ENCODE data around the gene GNAZ. TPM values are rescaled to one million over a fixed set of nuclear protein-coding genes. Genes with fewer than 3 reads are reported as not detected.
A peak's percentile ranks its signal among the peaks of the same experiment; 100 is the strongest.

The GNAZ gene
- total RNA-seq, 2 donors from 2014 or later: 0.37 to 2.0 TPM

DNA sequence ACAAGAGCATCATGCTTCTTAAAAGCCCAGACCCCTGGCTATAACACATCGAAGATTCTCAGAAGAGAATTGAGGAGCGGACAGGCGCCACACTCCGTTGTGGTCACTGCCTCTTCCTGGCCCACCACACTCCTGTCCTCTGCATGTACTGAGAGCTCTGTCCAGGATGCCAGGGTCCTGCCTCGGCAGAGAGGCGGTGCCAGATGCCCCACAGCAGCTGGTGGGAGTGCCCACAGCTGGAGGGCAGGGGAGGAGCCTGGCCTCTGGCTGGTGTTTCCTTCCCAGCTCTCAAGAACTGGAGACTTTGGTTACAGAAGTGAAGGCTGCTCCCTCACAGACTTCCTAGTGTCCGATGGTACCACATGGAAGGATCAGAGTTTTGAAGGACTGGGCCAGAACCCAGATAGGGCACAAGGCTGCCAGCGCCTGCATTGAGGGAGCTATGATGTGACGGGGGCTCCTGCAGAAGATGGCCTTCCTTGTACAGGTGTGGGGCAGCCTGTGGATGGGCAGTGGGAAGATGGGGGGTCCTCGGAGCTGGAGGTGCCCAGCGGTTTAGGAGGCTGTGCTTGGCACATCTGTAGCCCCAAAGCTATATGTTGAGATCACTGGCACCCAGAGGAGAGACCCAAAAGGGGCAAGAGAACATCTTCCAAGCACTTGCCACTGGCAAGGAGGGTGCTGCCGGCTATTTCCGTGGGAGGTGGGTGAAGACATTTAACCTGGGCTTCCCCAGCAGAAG is 52.1 kb downstream of the GNAZ start:
- H3K27ac Mint-ChIP-seq: no peak overlapping the region
- no peak for ATAC-seq (replicated peaks)
- peaks cover 8% of the 10 kb centered on the region for H3K4me1 Mint-ChIP-seq
- H3K9me3 Mint-ChIP-seq: peaks cover 6% of the 10 kb centered on the region
- no peaks in the 10 kb centered on the region for H3K36me3 Mint-ChIP-seq (ENCODE audit: low read depth)
- H3K4me3 Mint-ChIP-seq: no peak overlapping the region
- H3K27me3 Mint-ChIP-seq: no peaks in the 10 kb centered on the region

DNA sequence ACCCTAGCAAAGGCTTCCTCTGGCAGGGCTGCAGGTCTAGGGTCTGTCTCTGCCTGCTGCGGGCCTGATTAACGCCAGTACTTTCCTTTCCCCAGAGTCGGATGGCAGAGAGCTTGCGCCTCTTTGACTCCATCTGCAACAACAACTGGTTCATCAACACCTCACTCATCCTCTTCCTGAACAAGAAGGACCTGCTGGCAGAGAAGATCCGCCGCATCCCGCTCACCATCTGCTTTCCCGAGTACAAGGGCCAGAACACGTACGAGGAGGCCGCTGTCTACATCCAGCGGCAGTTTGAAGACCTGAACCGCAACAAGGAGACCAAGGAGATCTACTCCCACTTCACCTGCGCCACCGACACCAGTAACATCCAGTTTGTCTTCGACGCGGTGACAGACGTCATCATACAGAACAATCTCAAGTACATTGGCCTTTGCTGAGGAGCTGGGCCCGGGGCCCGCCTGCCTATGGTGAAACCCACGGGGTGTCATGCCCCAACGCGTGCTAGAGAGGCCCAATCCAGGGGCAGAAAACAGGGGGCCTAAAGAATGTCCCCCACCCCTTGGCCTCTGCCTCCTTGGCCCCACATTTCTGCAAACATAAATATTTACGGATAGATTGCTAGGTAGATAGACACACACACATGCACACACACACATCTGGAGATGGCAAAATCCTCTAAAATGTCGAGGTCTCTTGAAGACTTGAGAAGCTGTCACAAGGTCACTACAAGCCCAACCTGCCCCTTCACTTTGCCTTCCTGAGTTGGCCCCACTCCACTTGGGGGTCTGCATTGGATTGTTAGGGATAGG is 52.9 kb downstream of the GNAZ start:
- H3K4me1 Mint-ChIP-seq: peaks cover 8% of the 10 kb centered on the region
- peaks cover 6% of the 10 kb centered on the region for H3K9me3 Mint-ChIP-seq
- no peaks in the 10 kb centered on the region for H3K36me3 Mint-ChIP-seq (ENCODE audit: low read depth)
- H3K27ac Mint-ChIP-seq: no peak overlapping the region
- H3K27me3 Mint-ChIP-seq: no peaks in the 10 kb centered on the region
- ATAC-seq (replicated peaks): no peak
- no peak overlapping the region for H3K4me3 Mint-ChIP-seq

DNA sequence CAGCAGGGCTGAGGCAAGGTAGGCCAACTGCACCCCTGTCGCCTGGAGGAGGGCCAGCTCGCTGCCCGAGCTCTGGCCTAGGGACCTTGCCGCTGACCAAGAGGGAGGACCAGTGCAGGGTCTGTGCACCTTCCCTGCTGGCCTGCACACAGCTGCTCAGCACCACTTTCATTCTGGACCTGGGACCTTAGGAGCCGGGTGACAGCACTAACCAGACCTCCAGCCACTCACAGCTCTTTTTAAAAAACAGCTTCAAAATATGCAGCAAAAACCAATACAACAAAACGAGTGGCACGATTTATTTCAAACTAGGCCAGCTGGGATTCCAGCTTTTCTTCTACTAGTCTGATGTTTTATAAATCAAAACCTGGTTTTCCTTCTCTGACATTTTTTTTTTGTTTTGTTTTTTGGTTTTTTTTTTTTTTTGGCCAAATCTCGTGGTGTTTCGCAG is 53.5 kb downstream of the GNAZ start:
- Mint-ChIP-seq H3K9me3 (peaks cover 6% of the 10 kb centered on the region), H3K27me3 (no peaks in the 10 kb centered on the region), H3K36me3 (ENCODE audit: low read depth) (no peaks in the 10 kb centered on the region), H3K4me3 (no peak overlapping the region), H3K27ac (no peak overlapping the region), H3K4me1 (peaks cover 8% of the 10 kb centered on the region)
- ATAC-seq (replicated peaks): no peak

DNA sequence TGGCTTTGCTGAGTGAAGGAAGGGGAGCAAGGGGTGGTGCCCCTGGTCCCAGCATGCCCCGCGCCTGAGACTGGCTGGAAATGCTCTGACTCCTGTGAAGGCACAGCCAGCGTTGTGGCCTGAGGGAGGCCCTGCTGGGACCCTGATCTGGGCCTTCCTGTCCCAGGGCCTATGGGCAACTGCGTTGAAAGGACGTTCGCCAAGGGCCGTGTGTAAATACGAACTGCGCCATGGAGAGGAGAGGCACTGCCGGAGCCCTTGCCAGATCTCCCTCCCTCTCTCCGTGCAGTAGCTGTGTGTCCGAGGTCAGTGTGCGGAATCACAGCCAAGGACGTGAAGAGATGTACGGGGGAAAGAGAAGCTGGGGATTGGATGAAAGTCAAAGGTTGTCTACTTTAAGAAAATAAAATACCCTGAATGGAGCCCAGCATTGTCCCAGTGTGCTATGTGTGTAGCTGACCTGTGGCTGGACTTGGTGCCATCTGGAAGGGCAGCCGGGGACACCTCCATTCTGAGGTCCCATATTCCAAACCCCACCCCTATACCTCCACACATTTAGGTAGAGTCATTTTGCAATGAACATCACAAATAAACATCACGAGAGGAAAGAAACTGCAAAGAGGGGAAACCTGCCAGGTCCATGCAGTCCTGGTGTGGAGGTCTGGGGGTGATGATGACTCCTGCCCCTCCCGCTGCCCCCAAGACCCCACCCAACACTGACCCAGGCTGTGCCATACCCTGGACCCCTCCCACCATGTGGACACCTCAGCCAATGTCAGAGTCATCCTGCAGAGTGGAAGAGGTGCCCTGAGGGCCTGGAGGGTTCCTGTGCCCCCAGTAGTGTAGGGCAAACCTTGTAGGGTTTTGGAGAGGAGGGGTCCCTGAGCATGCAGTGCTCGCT is 54.5 kb downstream of the GNAZ start:
- no peak for ATAC-seq (replicated peaks)
- H3K9me3 Mint-ChIP-seq: no peaks in the 10 kb centered on the region
- H3K27ac Mint-ChIP-seq: no peak overlapping the region
- no peaks in the 10 kb centered on the region for H3K27me3 Mint-ChIP-seq
- H3K4me3 Mint-ChIP-seq: no peak overlapping the region
- H3K36me3 Mint-ChIP-seq (ENCODE audit: low read depth): no peaks in the 10 kb centered on the region
- H3K4me1 Mint-ChIP-seq: peaks cover under 1% of the 10 kb centered on the region

DNA sequence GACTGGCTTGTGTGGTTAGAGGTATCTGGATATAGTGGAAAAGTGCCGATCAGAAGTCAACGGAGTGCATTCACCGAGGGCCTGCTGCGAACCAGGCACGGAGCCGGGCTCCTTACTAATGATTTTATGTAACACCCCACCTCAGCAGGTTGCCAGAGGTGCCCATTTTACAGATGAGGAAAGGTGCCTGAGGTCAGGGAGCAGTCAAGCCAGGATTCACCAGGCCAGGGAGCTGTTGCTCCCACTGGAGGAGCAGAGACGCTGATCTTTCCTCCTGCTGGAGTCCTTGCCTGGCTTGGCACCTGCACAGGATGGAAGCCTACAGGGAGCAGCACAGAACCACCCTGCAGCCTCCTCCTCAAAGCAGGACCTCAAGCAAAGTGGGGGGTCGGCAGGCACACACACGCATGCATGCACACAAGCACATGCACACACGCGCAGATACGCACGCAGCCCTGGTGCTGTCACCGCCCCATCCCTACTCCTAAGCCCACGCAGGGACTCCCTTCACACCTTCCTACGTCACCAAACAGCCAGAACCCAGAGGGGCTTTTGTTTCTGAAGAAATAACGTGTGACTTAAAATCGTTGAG is 55.3 kb downstream of the GNAZ start:
- Mint-ChIP-seq H3K4me3 (no peak overlapping the region), H3K36me3 (ENCODE audit: low read depth) (no peaks in the 10 kb centered on the region), H3K27me3 (no peaks in the 10 kb centered on the region), H3K9me3 (no peaks in the 10 kb centered on the region), H3K4me1 (no peaks in the 10 kb centered on the region), H3K27ac (no peak overlapping the region)
- no peak for ATAC-seq (replicated peaks)

DNA sequence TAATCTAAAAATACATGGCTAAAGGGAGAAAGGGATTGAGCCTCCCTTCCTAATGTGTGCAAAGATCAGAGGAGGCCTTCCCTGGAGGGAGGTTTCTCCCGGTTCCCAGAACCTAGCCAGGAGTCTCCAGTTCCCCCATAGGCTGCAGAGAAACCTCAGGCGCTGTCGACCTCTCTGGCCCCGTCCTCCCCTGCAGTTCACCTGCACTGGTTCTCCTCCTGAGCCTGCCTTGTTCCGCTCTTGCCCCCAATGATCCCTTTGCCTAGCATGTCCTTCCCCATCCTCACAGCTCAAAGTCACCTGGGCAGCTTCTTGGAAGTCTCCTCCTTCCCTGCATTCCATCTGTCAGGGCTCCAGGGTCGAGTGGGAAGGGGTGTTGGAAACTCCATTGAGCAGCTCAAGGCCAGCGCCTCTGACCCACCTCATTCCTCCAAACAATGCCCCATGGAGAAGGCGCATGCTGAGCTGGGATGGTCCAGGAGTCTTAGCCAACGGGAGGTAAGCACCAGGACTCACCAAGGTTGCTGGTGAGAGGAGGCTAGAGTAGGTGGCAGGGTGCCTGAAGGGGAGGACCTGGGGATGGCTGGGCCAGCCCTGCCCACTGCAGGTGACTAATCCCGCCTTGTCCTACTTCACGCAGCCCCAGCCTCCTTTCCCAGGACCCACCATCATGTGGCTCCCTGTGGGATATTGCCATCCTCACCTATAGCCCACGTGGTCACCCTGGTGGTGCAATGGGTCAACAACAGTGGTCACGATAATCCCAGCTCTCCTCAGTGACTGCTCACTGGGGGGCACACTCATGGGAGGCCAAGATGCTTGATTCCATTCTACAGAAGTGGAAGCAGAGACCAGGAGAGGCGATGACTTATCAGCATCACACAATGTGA is 56.1 kb downstream of the GNAZ start:
- Mint-ChIP-seq H3K9me3 (no peaks in the 10 kb centered on the region), H3K4me1 (no peaks in the 10 kb centered on the region), H3K27me3 (no peaks in the 10 kb centered on the region), H3K27ac (no peak overlapping the region), H3K4me3 (no peak overlapping the region), H3K36me3 (ENCODE audit: low read depth) (no peaks in the 10 kb centered on the region)
- no peak for ATAC-seq (replicated peaks)

DNA sequence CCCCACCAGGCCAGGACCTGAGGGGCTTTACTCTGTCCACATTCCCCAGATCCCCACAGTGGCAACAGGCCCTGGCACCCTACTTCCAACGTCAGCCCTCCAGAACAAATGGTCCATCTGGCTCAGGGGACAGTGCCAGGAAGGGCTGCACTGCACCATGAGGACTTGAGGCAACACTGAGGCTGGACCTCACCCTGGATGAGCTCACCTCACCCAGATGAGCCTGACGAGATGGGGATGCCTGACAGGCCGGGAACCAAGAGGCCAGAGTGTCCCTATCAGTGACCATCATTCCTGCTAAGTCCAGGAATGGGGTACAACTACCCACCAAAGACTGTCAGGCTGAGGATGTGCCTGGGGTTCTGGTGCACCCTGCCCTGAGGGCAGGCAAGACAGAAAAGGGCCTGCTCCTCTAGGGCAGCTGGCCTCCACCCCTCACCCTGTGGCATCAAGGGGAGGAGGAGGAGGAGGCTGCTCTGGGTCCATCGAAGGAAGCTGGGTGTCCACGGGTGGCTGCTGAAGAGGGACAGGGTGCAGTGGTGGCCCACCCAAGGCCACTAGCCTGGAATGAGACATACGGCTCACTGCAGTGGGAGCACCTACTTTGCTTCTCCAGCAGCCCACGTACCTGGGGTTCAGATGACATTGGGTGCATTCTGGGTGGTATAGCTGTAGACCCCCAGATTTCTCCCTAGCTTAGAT is 56.9 kb downstream of the GNAZ start:
- Mint-ChIP-seq H3K4me3 (no peak overlapping the region), H3K27ac (no peak overlapping the region), H3K9me3 (no peaks in the 10 kb centered on the region), H3K4me1 (no peaks in the 10 kb centered on the region), H3K27me3 (no peaks in the 10 kb centered on the region), H3K36me3 (ENCODE audit: low read depth) (no peaks in the 10 kb centered on the region)
- ATAC-seq (replicated peaks): no peak

DNA sequence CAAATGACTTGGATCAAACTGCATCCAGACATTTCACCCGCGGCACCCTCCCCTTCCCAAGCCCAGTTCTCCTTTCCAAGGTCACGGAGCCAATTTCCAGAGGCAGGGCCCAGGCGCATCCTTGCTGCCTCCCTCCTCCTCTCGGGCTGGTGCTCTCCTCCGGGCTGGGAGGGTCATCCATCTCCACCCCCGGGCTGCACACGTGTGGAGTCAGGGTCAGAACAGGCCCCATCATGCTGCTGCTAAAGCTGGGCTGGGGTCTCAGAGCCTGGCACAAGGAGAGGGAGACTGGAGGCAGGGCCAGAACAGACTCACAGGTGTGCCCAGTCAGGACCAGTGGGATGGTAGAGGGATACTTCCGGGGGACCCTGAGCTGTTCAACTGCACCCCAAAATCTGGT is 57.5 kb downstream of the GNAZ start:
- Mint-ChIP-seq H3K4me3 (no peak overlapping the region), H3K27me3 (no peaks in the 10 kb centered on the region), H3K9me3 (no peaks in the 10 kb centered on the region), H3K27ac (no peak overlapping the region), H3K36me3 (ENCODE audit: low read depth) (no peaks in the 10 kb centered on the region), H3K4me1 (no peaks in the 10 kb centered on the region)
- no peak for ATAC-seq (replicated peaks)

DNA sequence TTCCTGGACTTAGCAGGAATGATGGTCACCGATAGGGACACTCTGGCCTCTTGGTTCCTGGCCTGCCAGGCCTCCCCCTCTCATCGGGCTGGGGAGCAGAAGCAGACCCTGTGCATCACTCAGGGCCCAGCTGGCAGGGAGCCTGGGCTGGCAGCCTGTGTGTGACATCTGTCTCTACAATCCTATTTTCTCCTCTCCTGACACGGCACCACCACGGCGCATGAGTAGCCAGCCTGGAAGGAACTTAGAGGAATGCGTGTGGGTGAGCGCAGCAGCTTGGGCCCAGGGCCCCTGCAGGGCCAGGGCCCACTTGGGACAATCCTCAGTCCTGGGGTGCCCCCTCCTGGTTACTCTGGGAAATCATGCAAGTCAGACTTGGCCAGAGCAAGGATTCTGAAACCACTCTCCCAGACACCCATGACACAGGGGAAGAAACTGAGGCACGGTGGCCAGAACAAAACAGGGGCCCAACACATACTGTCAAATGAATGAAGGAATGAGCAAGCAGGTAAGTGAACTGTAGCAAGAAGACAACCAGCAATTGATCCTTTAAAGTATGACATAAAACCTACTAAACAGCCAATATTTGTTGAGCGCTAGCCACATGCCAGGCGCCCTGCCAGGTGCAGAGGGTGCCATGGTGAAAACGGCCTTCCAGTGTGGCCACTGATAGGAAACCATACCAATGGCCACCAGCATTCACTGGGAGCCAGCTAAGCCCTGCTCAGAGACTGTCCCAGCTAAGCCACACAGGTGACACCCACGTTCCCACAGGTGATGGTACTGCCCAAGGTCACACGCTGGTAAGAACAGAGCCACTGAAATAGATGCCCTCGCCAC is 58.2 kb downstream of the GNAZ start:
- Mint-ChIP-seq H3K4me1 (no peaks in the 10 kb centered on the region), H3K27ac (no peak overlapping the region), H3K4me3 (no peak overlapping the region), H3K27me3 (no peaks in the 10 kb centered on the region), H3K9me3 (no peaks in the 10 kb centered on the region), H3K36me3 (ENCODE audit: low read depth) (no peaks in the 10 kb centered on the region)
- ATAC-seq (replicated peaks): peak; percentile 77

DNA sequence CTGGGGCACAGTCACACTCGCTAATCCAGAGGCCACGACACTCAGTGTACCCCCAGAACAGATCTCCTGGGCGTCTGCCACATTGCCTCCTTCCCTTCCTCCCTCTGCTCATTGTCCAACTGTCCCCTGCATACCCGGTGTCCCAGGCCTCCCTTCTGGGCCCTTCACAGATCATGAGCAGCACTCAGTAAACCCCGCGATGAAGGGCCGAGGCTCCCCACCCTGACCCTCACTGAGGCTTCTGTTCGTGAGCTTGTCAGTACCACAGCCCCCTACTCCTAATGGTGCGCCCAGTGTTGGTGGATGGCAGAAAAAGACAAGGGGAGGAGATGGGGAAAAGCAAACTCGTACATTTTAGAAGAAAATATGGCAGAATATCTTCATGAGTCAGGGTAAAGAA is 58.8 kb downstream of the GNAZ start:
- Mint-ChIP-seq H3K4me1 (no peaks in the 10 kb centered on the region), H3K36me3 (ENCODE audit: low read depth) (no peaks in the 10 kb centered on the region), H3K9me3 (no peaks in the 10 kb centered on the region), H3K27ac (no peak overlapping the region), H3K4me3 (no peak overlapping the region), H3K27me3 (no peaks in the 10 kb centered on the region)
- no peak for ATAC-seq (replicated peaks)

DNA sequence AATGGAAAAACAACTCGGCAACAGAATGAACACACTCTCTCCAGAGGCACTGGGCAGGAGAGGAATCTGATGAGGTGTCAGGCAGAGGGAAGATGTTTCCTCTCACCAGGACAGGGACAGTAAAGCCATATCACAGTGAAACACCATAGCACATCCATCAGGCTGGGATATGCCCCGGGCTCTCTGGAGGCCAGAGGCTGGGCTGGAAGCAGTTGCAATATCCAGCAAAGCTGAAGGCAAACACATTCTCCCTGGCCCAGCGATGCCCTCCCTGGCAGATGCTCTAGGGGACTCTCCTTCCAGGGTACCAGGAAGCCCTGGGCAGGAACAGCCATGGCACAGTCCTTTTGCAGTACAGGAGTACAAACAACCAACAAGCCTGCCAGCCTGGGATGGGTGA is 60.4 kb downstream of the GNAZ start:
- Mint-ChIP-seq H3K36me3 (ENCODE audit: low read depth) (no peaks in the 10 kb centered on the region), H3K4me1 (no peaks in the 10 kb centered on the region), H3K9me3 (no peaks in the 10 kb centered on the region), H3K27ac (no peak overlapping the region), H3K27me3 (no peaks in the 10 kb centered on the region), H3K4me3 (no peak overlapping the region)
- no peak for ATAC-seq (replicated peaks)

DNA sequence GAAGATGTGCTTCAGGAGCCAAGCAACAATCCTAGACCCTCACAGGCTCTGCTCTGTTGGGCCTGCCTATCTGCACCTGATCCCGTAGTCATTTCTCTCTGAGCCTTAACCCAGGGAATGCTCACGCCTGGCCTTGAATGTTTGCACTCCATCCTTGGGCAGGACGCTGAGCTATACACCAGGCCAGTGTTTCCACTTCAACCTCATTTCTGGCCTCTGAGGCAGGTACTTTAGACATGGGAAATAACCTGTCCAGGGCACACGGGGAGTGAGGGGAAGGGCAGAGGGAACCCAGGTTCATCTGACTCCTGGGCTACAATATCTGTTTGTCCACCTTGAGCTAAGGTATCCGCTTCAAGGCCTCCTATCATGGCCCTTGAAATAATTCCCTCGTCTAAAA is 61.6 kb downstream of the GNAZ start:
- Mint-ChIP-seq H3K9me3 (no peaks in the 10 kb centered on the region), H3K4me3 (no peak overlapping the region), H3K4me1 (no peaks in the 10 kb centered on the region), H3K27me3 (no peaks in the 10 kb centered on the region), H3K27ac (no peak overlapping the region), H3K36me3 (ENCODE audit: low read depth) (no peaks in the 10 kb centered on the region)
- no peak for ATAC-seq (replicated peaks)

Data from activated T-helper 17 cell treated with anti-CD3 and anti-CD28 coated beads, Interleukin-2, amount 50 U/mL, for 72 hours (primary cell).